GM18508 (cell line): ENCODE data around the gene NDUFS5.
"Not testable (repeated sequence)": the region's sequence is repeated elsewhere in the genome, so short reads cannot be mapped to it uniquely, and the experiment has no call there.

Experiments used
- ATAC-seq: cut with Tn5 transposase; IDR thresholded peaks from one replicate; pipeline ENCODE4 v1.9.1; 2021; ENCODE audit warnings: moderate number of reproducible peaks; ENCODE audit not compliant: insufficient read depth, unreplicated experiment

The NDUFS5 gene

GRCh38 chr1:39026051-39026865, at the start of gene NDUFS5:
Gene NDUFS5 (plus strand): TSS chr1:39026350. CDS start chr1:39028725, 2,375 bp downstream.
- peak; percentile 55 for ATAC-seq

DNA sequence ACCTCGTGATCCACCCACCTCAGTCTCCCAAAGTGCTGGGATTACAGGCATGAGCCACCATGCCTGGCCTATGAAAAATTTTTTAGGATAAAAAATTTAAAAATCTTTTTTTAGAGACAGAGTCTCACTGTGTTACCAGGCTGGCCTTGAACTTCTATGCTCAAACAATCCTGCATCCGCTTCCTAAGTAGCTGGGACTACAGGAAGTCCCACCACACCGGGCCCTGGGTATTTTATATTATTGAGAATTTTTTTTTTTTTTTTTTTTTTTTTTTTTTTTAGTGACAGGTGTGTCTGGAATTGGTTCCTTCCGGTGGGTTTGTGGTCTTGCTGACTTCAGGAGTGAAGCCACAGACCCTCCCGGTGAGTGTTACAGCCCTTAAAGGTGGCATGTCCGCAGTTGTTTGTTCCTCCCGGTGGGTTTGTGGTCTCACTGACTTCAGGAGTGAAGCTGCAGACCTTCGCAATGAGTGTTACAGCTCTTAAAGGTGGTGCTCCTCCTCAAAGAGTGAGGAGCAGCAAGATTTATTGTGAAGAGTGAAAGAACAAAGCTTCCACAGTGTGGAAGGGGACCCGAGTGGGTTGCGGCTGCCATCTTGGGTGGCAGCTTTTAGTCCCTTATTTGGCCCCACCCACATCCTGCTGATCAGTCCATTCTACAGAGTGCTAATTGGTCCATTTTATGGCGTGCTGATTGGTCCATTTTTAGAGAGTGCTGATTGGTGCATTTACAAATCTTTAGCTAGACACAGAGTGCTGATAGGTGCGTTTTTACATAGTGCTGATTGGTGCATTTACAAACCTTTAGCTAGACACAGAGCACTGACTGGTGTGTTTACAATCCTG, 48.5 kb upstream of the NDUFS5 start:
- not testable (repeated sequence) for ATAC-seq

DNA sequence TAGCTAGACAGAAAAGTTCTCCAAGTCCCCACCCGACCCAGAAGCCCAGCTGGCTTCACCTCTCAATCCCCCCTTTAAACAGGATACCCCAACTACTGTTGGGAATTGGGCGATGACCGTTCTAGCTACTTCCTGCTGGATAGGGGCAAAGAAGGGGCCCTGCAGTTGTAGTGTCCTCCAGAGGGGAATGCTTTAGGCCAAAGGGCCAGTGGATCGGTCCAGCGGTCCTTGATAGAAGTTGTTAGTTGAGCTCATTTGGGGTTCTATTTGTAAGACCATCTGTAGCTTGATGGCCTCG, 48.0 kb upstream of the NDUFS5 start:
- not testable (repeated sequence) for ATAC-seq

DNA sequence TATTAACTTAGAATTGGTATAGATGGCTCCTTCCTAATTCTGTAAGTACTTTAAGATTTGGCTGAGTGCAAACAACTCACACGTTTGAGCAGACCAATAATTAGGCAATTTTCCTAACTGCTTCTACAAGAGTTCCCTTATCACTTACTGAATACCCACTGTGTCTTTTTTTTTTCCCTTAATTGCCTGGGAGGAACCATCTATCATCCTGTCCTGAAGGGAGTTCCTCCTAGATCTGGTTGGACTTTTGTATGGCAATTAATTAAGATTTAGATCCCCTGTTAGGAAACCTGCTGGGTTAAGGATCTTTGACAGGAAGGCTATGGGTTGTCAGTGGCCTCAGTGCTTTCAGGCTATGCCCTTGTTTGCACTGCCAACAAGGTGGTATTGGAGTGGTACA, 46.8 kb upstream of the NDUFS5 start:
- ATAC-seq = not testable (repeated sequence)

DNA sequence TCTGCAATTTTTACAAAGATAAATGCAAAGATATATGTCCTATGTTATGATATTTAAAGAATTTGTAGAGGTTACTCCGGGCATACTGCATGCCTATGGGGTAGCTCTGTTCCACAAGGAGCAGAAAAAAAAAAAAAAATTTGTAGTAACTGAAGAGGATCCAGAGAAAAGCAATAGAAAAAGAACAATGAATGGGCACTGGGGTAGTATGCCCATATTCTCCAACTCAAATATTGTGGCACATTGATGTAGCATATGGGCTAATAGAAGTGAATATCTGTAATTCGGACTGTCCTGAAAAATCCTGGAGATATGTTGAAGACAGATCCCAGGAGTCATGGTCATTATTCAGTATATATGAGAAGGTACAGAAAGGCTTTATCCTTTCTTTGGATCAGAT, 36.2 kb upstream of the NDUFS5 start:
- ATAC-seq = no peak

DNA sequence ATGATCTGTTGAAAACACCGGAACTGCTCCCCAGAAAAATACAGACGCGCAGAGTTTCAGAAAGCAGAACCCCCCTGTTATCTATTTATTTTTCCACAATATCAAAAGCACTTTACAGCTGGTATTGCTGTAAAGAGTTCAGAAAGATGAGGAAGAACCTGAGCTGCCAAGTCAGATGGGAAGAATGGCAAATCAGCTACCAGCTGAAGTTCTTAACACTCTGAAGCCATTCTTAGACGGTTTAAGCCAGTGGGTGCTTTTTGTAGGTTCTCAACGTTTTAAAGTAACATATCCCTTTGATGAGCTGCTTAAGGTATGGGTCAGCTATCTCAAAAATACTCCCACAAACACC, 35.8 kb upstream of the NDUFS5 start:
- ATAC-seq = no peak

DNA sequence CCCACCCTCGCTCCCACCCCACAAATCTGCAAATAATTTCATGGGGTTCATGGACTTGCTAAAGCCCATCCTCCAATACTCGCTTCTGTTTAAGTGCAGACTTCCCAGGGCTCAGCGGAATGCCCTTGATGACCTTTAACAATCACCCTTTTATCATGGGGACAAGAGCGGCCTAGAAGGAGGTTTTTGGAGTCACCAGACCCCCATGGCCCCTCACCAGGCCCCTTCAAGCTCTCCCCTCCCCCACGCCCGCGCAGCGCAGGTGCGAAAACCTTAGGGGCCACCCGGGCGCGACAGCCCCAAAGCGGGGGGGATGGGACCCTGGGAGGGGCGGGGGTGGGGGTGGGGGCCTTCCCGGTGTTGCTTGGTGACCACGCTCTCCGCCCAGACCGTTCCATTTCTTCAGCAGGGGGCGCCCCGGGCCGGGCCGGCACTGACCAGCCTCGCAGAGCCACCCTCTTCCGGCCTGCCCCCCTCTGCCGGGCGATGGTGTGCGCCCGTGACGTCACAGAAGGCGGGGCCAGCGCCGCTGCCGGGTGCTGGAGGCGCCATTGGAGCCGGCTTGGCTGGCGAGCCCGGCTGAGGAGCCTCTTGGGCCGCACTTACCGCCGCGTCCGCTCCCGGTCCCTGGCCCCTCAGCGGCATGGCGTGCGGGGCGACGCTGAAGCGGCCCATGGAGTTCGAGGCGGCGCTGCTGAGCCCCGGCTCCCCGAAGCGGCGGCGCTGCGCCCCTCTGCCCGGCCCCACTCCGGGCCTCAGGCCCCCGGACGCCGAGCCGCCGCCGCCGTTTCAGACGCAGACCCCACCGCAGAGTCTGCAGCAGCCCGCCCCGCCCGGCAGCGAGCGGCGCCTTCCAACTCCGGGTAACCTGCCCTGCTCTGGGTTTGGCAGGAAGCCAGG, 35.2 kb upstream of the NDUFS5 start, which contains the start of gene AKIRIN1:
TSS of gene AKIRIN1 (plus strand) at position 539 of the 900 bp plus-strand sequence. CDS start at position 644, 105 bp downstream.
- no peak for ATAC-seq

- no peak for ATAC-seq
Observed at GRCh38 chr1:38991638-38992411, 34.3 kb upstream of the NDUFS5 start.

GRCh38 chr1:38992412-38993111, 33.6 kb upstream of the NDUFS5 start:
- ATAC-seq = no peak

GRCh38 chr1:38994196-38994595, 32.0 kb upstream of the NDUFS5 start:
- no peak for ATAC-seq

GRCh38 chr1:38997034-38997900, 28.9 kb upstream of the NDUFS5 start:
- ATAC-seq = no peak

DNA sequence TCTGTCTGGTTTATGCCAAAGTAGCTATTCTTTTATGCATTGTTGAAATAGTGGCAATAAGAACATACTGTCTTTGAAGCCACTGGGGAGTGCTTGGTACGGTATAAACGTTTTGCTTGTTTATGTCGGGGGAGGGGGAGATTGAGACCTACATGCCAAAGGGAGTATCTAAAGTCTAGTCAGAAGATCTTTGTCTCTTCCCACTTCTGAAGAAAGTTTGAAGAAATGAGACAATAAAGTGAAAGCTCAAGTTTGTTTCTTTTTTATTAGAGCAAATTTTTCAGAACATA, 28.3 kb upstream of the NDUFS5 start:
- no peak for ATAC-seq

DNA sequence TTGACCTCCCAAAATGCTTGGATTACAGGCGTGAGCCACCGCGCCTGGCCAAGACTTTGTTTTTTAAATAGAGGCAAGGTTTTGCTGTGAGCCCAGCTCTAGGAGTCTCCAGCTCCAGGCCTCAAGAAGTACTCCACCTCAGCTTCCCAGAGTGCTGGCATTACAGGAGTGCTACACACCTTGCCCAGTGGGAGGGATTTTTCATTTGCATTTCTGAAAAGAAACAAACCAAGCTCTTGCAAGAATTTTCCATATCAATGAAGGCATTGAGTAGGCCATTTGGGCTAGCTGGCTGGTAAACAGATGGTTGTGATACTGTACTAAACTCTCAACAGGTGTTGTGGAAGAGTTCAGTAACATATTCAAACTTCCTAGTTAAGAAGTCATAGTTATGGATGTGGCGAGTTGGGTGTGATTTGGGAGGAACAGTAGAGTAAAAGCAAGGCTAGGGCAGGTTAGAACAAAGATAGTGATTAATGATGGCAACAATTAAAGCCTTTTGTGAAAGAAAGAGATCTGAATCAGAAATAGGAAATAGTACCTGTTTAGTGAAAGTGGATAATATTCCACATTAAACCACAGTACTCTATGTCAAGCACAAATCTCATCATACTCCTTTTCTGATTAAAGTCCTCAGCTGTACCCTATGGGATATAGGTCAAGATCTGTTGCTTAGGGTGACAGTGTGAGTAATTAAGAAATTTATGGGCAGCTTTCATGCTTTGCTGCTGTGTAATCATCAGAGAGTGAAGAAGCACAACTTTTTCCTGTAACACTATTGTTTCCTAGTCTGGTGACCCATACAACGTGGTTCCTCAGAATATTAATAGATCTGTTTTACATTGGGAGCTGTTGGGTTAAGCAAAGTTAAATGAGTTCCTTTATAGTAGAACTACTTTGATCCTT, 24.4 kb upstream of the NDUFS5 start:
- no peak for ATAC-seq

DNA sequence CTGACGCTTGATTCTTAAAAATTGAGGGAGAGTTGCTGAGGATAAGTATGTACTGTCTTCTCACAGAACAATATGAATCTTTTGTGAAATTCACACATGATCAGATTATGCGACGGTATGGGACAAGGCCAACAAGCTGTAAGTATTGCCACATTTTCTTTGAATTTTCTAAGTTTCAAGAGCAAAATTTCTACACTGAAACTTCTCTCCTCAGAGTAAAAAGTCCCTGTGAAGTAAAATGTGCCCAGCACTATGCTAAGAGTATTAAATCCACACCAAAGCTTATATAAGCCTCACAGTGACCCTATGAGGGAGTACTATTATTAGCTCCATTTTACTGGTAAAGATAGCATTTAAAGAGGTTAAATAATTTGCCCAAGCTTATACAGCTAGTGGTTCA, 22.9 kb upstream of the NDUFS5 start:
- no peak for ATAC-seq

DNA sequence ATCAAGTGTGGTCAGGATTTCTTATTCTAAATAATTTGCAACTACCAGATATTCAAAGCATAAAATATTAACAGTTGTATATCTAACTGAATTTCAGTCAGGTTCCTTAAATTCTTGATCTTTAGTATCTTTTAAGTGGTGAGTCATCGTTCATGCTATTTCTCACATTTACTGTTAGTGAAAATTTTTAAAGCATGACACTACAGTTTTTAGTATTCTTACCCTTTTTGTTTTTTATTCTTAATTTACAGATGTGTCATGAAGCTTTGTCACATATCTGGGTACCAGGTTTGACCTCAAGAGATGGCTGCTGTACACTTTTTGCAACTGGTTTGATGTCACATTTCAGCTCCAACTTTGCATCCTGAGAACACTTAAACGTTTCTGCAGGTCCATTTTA, 22.4 kb upstream of the NDUFS5 start:
- no peak for ATAC-seq

DNA sequence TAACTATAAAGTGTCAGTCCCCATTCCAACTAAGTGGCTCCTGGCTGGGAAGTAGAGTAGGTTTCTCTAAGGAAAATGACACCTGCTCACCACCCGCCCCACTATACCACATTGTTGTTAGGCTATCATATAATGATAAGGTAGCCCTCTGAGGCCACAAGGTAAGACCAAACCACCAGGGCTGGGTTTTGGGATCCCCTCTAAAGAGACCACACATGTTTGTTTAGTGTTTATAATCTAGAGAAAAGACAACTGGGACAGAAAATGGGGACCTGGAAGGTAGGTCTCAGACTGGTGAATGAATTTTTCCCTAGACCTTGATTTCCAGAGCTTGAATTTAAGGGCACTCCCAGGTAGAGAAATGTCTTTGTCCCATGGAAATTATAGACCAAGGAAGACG, 19.9 kb upstream of the NDUFS5 start:
- ATAC-seq = no peak
